ENCODE measurements around the gene LAMTOR2. TPM values are rescaled to one million over a fixed set of nuclear protein-coding genes. Genes with fewer than 3 reads are reported as not detected.

LAMTOR2 gene
- total RNA-seq, 1 experiment from 2014 or later, result 50.6 TPM

- H2BK5ac ChIP-seq (ENCODE audit: insufficient read length, low read length), result no peak overlapping the region
- Mint-ChIP-seq H3K27me3 (ENCODE audit: low read depth) (peaks cover 2% of the 10 kb centered on the region; the same call in 1 of the 2 replicates), H3K4me1 (peaks cover 10 to 16% of the 10 kb centered on the region in 2 experiments), H3K27ac (peak overlapping the region; percentile 28 to 65 (median 62); a peak in 4 of 7 replicates), H3K9me3 (no peaks in the 10 kb centered on the region), H3K4me3 (no peak overlapping the region), H3K36me3 (ENCODE audit: insufficient read depth in 1 of 3, low read depth in 3 of 3) (peaks cover 21 to 34% (median 28%) of the 10 kb centered on the region in 3 experiments; a peak in 6 of 7 replicates)
- no peaks in the 10 kb centered on the region for H3K79me1 ChIP-seq (ENCODE audit: insufficient read depth, low read depth, low read length, poor library complexity, severe bottlenecking)
- no peaks in the 10 kb centered on the region for H3K79me2 ChIP-seq (ENCODE audit: insufficient read depth, low read length)
- no peak overlapping the region for H2BK20ac ChIP-seq (ENCODE audit: low read depth, low read length, poor library complexity, severe bottlenecking)
- H2BK120ac ChIP-seq (ENCODE audit: low read depth, low read length, poor library complexity, severe bottlenecking), result no peak overlapping the region
- H3K9me3 ChIP-seq (ENCODE audit: control insufficient read depth, low read depth, low read length), result no peaks in the 10 kb centered on the region
- H4K5ac ChIP-seq (ENCODE audit: insufficient read length, low read depth, low read length), result no peak overlapping the region
- no peak overlapping the region for H3K4ac ChIP-seq (ENCODE audit: low read depth, low read length)
- no peak overlapping the region for H4K8ac ChIP-seq (replicated peaks; ENCODE audit: insufficient read length, low read depth, low read length)
- H4K20me1 ChIP-seq (ENCODE audit: control insufficient read depth, insufficient read depth, insufficient read length), result no peaks in the 10 kb centered on the region
- no peak overlapping the region for H2BK15ac ChIP-seq (ENCODE audit: low read depth, low read length)
- no peak for TF ChIP-seq CTCF (conservative IDR thresholded peaks at IDR 0.05)
- no peaks in the 10 kb centered on the region for H3K27me3 ChIP-seq (ENCODE audit: insufficient read depth, low read length)
- H4K91ac ChIP-seq (ENCODE audit: insufficient read length, low read depth, low read length), result no peak overlapping the region
- no peak overlapping the region for H2AK5ac ChIP-seq (ENCODE audit: insufficient read length, low read length)
- H3K9ac ChIP-seq (ENCODE audit: extremely low read depth, insufficient read length, low read length), result no peak overlapping the region
- no peak overlapping the region for H3K4me2 ChIP-seq (ENCODE audit: insufficient read depth, insufficient read length, low read length)
- no peak overlapping the region for H3K27ac ChIP-seq (ENCODE audit: insufficient read length, low read depth, low read length)
- no peaks in the 10 kb centered on the region for H3K23me2 ChIP-seq (ENCODE audit: insufficient read length, low read depth, low read length, poor library complexity, severe bottlenecking)
- no peak overlapping the region for H2BK12ac ChIP-seq (ENCODE audit: insufficient read length, low read depth, low read length)
- WGBS (ENCODE audit: extremely low coverage, insufficient read length, low lambda C conversion rate), result no CpG with 5 or more reads among the region's 7 CpGs
- no peak overlapping the region for H3K23ac ChIP-seq (ENCODE audit: insufficient read length, low read depth, low read length)
- no peaks in the 10 kb centered on the region for H3K4me1 ChIP-seq (ENCODE audit: insufficient read depth, low read length)
- no peak overlapping the region for H2AFZ ChIP-seq (ENCODE audit: low read length)
- H3K18ac ChIP-seq (ENCODE audit: insufficient read length, low read depth, low read length), result no peak overlapping the region
- no peak for DNase-seq
- H3K14ac ChIP-seq (ENCODE audit: insufficient read depth, low read length), result no peak overlapping the region
- H3T11ph ChIP-seq (ENCODE audit: low read length), result no peak overlapping the region
- no peak overlapping the region for H3K56ac ChIP-seq (ENCODE audit: insufficient read length, low read depth, low read length)
Measured at GRCh38 chr1:156006666-156007376, 47.8 kb upstream of the LAMTOR2 start.

Measured in H9 (cell line).